Activated CD4-positive, alpha-beta T cell treated with anti-CD3 and anti-CD28 coated beads, Interleukin-2, amount 50 U/mL, for 4 hours (primary cell): ENCODE measurements around the gene LIPA.
"Not testable (repeated sequence)": the region's sequence is repeated elsewhere in the genome, so short reads cannot be mapped to it uniquely, and the experiment has no call there.

Source experiments
- DNase-seq, 2 experiments: peaks; one replicate each; pipeline ENCODE4 v3.0.0-alpha.2; 2020

The LIPA gene

GRCh38 chr10:89207181-89207800 is 44.3 kb downstream of the LIPA start, which contains the start of gene CH25H:
Gene CH25H, minus strand, starts transcription at chr10:89207317. Its CDS starts 25 bp downstream, at chr10:89207292.
- DNase-seq, result peak; percentile 35 to 41

DNA sequence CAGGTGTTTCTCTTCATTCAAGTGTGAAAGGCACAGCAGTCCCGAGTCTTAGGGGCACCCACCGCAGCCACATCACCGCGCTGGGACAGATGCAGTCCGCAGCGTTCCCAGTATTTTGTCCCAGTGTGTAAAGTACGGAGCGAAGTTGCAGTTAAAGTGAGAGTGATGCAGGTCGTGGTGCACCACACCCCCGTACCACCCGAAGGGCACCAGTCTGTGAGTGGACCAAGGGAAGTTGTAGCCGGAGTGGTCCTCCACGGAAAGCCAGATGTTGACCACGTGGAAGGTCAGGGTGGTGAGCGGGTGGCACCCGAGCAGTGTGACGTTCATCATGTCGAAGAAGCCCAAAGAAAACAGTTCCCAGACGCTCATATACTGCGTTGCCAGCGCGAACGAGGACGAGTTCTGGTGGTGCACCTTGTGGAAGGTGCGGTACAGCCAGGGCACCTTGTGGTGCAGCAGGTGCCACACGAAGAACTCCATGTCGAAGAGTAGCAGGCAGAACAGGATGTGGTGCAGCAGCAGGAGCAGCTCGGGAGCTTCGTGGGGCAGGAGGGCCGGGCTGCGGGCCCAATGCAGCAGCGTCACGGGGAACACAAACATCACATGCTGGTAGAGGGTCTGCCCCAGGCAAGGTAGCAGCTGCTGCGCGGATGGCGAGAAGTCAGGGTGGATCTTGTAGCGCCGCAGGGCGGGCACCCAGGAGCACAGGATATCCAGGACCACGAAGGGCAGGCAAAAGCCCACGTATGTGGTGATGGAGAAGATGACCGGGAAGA is 45.0 kb downstream of the LIPA start:
- peak; percentile 3 to 6 for DNase-seq

DNA sequence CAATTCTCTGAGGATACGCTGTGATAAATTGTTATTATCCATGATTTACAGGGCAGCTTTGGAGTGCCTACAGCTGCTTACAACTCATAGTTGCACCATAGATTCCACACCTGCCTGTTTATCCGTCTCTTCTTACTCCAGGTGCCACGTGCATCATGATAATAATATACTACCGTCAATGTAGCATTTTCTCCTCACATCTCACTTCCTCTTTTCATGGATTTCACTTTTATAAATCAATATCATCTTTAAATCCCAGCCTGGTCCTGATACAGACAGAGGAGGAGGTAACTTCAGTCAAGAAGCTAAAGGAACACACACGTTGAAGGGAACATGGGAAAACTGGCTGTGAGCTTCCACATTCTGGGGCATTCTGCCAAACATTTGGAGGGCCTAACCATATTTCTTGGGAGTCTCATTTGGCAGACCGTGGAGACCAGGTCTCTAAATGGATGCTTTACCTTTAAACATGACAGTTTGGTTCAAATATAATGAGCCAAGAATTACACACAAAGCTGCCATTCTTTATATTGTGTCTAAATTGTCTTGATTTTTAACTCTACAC is 46.9 kb downstream of the LIPA start:
- no peak for DNase-seq

DNA sequence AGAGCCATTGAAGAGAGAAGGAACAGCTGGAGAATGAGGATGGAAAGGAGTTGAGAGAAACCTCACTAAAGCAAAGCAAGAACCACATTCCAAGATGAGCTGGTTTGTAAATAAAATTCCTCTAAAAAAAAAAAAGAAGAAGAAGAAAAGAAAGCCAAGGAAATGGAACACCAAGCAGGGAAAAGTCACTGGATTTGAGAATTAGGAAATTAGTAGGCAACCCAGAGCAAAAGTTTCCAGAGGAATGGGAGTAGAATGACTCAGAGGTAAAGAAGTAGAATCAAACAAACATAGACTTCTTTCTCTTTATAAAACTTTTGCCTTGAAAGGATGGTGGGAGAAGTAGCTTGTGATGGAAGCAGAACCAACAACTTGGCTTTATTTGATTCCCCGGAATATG is 48.3 kb downstream of the LIPA start:
- DNase-seq, result no peak

DNA sequence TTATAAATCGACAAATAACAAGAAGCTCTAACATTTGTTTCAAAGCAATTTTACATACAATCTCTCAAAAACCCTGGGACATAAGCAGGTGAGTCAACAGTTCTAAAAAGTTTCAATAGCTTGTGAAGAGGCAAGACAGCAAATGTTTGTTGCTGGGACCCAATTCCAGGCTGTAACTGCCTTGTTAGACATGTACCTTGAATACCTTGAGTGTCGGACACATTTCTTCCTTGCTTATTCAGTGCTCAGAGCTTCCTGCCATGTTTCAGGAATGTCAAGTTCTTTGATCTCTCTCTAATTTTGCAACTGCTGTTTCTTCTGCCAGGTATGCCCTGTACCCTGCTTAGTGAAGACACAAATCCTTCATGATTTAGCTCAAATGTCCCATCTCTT is 49.5 kb downstream of the LIPA start:
- no peak for DNase-seq

- no peak for DNase-seq
Observed at GRCh38 chr10:89201345-89202032, 50.1 kb downstream of the LIPA start.

- DNase-seq, result no peak
Observed at GRCh38 chr10:89197473-89197872, 54.1 kb downstream of the LIPA start.

- DNase-seq, result not testable (repeated sequence)
Observed at GRCh38 chr10:89191301-89191700, 60.3 kb downstream of the LIPA start.

DNA sequence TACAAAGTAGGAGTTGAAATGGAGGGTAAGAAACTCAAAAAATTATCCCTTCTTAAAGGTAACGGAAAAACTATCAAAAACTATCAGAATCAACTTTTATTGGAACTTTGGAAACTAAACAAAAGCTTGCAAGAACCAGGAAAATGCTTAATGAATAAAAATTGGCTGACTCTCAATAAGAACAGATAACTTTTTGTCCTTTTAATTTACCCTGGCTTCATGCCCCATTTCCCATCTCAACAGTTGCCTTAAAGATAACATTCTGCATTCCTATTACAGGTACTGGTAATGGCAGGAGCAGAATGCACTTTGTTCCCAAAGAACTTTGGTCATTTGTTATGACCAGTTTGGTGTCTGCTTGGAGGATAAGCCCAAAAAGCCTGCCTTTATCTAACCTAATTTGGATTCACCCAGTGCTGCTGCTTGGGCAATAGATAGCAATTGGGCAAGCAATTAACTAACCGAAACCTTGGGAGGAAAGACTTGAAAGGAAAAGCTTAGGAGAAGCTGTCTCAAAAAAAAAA is 62.3 kb downstream of the LIPA start:
- no peak for DNase-seq

- DNase-seq, result no peak
Observed at GRCh38 chr10:89185658-89186057, 65.9 kb downstream of the LIPA start.

DNA sequence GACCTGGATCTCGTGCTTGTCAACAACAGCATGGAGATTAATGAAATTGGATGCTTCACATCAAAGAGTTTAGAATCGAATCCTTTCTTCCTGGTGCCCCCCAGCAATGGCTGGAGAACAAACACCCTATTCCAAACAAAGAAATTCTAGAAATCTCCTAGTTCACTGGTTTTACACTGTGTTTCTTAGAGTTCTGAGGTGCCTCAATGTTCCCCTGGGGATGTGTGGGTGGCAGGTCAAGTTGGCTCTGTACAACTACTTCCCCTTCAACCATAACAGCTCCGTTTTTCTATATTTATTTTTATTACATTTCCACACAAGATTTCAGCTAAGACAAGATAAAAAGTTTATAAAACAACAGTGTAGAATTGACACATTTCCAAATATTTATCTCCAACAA is 66.9 kb downstream of the LIPA start:
- DNase-seq, result no peak

- no peak for DNase-seq
Observed at GRCh38 chr10:89183571-89183970, 68.0 kb downstream of the LIPA start.

DNA sequence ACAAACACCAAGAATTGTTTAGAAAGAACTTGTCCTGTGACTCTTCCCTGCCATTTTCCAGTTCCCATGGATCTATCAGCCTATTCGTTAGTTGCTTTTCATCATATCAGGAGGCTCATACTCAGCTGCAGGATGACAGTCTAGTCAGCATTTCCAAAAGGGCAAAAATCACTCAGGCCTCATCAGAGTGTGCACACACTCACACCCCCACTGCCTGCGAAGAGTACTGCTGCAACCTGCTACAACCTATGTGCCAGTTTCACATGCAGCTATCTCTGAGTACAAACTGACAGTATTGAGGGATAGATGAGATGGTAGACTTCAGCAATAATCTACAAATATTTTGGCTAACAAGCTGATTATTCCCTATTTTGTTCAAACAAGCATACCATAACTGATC is 68.7 kb downstream of the LIPA start:
- DNase-seq, result no peak

DNA sequence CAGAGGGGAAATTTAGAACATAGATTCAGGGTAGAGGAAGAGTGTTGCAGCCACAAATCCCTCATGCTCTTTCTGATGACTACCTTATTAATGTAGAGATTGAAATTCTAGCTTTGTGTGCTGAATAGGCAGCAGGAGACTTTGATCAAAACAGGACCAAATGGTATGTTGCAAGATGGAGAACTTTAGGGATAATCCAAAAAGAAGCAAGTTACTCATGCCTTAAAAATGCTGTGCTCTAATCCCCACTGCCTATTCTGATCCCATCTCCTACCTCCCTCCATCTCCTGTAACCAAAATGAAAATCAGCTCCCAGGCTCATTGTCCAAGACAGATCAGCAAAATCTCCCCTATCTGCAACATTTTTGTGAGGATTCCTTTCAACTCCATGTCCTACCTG is 75.8 kb downstream of the LIPA start:
- DNase-seq, result no peak

- no peak for DNase-seq
Observed at GRCh38 chr10:89173075-89173474, 78.5 kb downstream of the LIPA start.

- no peak for DNase-seq
Observed at GRCh38 chr10:89171996-89172395, 79.6 kb downstream of the LIPA start.

DNA sequence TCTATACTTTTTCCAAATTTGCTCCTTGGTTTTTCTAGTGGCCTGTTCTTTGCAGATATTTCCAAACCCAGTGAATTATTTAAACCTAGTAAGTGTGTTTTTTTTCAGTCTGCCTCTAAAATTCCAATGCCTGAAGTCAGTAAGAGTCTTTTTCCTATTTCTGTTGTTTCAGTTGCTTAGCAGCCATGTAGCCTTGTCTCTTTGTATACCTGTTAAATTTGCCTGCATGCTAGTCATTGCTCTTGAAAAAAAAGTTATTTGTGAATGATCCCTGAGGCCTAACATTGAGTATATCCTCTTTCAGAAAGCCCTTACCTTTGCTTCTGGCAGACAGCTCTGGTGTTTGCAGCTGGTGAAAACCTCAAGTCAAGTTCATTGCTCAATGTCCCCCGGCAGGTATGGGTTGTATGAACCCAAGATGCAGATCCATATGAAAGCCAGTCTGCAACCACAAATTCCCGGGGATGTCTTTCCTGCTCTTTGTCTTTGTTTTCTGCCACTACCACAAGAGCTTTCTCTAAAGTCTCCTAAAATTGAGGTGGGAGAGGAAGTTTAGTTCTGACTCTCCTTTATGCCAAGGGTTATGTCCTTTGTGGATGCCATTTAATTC is 80.2 kb downstream of the LIPA start:
- no peak for DNase-seq

DNA sequence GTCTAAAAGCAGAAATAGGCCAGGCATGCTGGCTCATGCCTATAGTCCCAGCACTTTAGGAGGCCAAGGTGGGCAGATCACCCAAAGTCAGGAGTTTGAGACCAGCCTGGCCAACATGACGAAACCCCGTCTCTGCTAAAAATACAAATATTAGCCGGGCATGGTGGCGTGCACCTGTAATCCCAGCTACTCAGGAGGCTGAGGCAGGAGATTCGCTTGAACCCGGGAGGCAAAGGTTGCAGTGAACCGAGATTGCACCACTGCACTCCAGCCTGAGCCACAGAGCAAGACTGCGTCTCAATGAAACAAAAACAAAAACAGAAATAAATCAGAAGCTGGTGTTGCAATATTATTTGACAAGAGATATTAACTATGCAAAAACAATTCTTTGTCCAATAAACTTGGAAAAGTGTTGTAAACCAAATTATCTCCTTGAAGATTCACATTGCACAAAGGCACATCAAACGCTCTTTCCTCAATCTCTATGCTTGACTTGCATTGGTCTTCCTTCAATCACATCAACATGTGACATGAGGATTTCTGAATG is 83.1 kb downstream of the LIPA start:
- not testable (repeated sequence) for DNase-seq

GRCh38 chr10:89167915-89168314 is 83.7 kb downstream of the LIPA start:
- no peak for DNase-seq

GRCh38 chr10:89165923-89166322 is 85.7 kb downstream of the LIPA start:
- DNase-seq, result no peak

- DNase-seq, result no peak
Observed at GRCh38 chr10:89164920-89165319, 86.7 kb downstream of the LIPA start.

DNA sequence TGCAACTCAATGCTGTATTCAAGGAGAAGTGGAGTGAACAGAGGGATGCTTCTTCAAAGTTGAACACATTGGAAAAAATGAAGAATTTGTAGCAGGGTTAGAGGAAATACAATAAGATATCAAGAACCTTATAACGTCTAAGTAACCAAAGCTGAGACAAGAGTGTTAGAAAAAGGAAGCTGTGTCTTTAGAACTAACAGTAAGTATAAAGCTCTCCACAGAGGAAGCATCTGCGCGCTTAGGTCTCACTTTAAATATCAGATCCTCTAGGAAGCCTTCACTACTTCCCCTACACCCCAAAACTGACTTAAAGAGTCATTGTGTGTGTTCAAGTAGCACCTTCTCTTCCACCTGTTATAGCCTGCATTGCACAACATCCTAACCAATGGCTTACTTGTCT is 87.5 kb downstream of the LIPA start:
- DNase-seq, result no peak
